HG03469 (cell line): Measurements from ENCODE around the gene DNAJC30.
"Not testable (repeated sequence)": the region's sequence is repeated elsewhere in the genome, so short reads cannot be mapped to it uniquely, and the experiment has no call there.

Source experiments
- ATAC-seq: cut with Tn5 transposase; IDR thresholded peaks from one replicate; pipeline ENCODE4 v1.9.1; 2021; ENCODE audit warnings: mild to moderate bottlenecking, moderate library complexity, moderate number of reproducible peaks; ENCODE audit not compliant: unreplicated experiment

Gene DNAJC30

DNA sequence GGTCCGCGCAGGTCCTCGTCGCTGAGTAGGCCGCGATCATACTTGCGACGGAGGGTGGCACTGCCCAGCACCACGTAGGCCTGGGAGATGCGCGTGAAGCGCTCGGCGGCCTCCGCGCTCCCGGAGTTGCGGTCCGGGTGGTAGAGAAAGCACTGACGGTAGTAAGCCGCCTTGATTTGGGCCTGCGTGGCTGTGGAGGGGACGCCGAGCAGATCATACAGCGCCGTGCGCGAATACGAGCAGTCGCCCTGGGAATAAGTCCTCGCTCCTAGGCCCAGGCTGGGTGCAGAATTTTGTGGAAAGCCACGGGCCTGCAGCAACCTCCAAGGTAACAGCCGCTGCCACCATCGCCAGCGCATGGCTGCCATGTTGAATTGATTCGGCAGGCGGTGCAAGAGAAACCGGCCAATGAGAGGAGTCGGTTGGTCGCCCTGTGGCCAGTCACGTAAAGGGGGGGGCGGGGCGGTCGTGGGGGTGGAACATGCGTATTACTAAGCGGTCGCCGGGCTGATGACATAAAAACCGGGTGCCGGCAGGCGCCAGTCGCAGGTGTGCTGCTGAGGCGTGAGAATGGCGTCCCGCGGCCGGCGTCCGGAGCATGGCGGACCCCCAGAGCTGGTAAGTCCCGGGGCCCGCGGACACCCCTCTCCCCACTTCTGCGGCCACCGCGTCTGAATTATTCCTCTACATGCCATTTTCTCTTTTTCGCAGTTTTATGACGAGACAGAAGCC, at the start of gene DNAJC30, which contains the start of gene BUD23:
Gene DNAJC30, minus strand, starts transcription at position 398 of the 732 bp plus-strand sequence. Its CDS starts 30 bp downstream, at position 368.
Gene BUD23, plus strand, starts transcription at position 542 of the 732 bp plus-strand sequence. Its CDS starts 29 bp downstream, at position 571.
- ATAC-seq = peak; percentile 74

DNA sequence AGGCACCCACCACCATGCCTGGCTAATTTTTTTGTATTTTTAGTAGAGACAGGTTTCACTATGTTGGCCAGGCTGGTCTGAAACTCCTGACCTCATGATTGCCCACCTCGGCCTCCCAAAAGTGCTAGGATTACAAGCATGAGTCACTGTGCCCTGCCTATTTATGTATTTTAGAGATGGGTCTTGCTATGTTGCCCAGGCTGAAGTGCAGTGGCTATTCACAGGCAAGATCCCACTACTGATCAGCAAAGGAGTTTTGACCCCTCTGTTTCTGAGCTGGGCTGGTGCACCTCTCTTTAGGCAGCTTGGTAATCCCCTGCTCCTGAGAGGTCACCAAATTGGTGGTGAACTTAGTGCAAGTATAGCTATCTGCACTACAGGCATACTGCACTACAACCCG, 49.1 kb upstream of the DNAJC30 start:
- no peak for ATAC-seq

- no peak for ATAC-seq
Measured at GRCh38 chr7:73730485-73730884, 47.2 kb upstream of the DNAJC30 start.

DNA sequence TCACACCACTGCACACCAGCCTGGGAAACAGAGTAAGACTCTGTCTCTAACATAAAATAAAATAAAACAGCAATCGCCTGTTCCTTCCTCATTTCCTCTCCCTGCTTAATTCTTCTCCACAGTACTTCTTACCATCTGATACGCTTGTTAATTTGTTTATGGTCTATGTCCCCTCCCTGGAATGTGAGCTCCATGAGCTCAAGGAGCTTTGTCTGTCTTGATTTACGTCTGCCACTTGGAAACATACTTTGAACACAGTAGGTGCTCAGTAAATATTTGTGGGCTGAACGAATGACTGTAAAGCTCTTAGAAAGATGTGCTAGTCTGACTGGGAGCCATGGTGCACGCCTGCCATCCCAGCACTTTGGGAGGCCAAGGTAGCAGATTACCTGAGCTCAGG, 45.3 kb upstream of the DNAJC30 start:
- no peak for ATAC-seq

DNA sequence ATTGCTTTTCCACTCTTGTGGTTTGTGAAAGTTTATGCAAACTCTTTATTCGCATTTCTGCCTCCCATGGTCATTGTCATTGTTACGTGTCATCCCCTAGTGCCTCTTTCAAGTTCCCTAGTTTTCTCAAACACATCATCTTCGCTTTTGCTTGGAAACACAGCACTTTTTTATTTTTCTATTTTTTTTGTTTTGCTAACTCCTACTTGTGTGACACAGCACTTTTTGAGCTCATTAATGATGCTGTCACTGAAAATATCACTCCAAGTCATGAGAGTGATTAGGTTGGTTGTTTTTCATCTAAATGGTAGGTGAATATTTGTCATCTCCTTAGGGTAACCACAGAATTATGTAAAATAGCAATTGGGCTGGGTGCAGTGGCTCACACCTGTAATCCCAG, 44.7 kb upstream of the DNAJC30 start:
- ATAC-seq = no peak

DNA sequence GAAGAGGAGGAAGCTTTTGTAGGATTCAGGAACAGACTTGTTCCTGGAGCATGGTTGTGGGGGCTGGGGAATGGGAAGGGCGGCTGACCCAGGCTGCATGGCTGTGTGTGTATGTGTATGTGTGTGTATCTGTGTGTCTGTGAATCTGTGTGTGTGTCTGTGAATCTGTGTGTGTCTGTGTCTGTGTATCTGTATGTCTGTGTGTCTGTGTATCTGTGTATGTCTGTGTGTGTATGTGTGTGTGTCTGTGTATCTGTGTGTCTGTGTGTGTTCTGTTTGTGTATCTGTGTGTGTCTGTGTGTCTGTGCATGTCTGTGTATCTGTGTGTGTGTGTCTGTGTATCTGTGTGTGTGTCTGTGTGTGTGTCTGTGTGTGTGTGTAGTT, 42.8 kb upstream of the DNAJC30 start:
- no peak for ATAC-seq

DNA sequence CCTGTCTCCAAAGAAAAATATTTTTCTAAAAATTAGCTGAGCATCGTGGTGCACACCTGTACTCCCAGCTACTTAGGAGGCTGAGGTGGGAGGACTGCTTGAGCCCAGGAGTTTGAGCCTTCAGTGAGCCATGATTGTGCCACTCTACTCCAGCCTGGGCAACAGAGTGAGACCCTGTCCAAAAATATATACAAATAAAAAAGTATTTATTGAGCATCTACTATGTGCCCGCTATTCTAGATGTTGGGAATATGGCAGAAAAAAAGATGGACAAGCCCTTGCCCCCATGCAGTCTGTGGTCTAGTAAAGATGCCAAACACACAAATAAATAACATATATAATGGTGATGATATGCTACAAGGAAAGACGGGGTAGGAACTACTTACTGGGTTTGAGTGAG, 40.6 kb upstream of the DNAJC30 start:
- no peak for ATAC-seq

DNA sequence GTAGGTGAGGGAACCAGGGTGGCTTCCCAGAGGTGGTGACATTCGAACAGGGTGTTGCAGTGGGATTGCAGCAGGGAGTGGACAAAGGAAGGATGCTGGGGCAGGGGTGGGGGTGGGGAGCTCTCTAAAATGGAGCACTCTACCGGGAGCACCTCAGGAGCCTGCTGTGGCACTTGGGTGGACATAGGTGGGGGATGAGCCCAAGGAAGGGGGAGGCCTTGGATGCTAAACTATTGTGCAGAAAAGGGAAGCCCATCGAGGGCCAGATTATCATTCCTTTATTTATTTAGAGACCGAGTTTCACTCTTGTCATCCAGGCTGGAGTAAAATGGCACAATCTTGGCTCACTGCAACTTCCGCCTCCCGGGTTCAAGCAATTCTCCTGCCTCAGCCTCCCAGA, 39.5 kb upstream of the DNAJC30 start:
- ATAC-seq = no peak

DNA sequence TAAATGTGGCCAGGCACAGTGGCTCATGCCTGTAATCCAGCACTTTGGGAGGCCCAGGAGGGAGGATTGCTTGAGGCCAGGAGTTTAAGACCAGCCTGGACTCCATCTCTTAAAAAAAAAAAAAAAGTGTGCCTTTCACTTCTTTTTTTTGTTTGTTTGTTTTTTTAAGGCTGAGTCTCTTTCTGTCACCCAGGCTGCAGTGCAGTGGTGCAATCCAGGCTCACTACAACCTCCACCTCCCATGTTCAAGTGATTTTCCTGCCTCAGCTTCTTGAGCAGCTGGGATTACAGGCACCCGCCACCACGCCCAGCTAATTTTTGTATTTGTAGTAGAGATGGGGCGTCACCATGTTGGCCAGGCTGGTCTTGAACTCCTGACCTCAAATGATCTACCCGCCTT, 38.9 kb upstream of the DNAJC30 start:
- not testable (repeated sequence) for ATAC-seq

- no peak for ATAC-seq
Measured at GRCh38 chr7:73721377-73721817, 38.1 kb upstream of the DNAJC30 start.

GRCh38 chr7:73720443-73720842, 37.2 kb upstream of the DNAJC30 start:
- ATAC-seq = not testable (repeated sequence)

- ATAC-seq = no peak
Measured at GRCh38 chr7:73719806-73720169, 36.5 kb upstream of the DNAJC30 start.

- ATAC-seq = no peak
Measured at GRCh38 chr7:73718905-73719805, 35.9 kb upstream of the DNAJC30 start, which contains the start of gene STX1A. Gene STX1A, minus strand, starts transcription at chr7:73719669. Its CDS starts 38 bp downstream, at chr7:73719631.

DNA sequence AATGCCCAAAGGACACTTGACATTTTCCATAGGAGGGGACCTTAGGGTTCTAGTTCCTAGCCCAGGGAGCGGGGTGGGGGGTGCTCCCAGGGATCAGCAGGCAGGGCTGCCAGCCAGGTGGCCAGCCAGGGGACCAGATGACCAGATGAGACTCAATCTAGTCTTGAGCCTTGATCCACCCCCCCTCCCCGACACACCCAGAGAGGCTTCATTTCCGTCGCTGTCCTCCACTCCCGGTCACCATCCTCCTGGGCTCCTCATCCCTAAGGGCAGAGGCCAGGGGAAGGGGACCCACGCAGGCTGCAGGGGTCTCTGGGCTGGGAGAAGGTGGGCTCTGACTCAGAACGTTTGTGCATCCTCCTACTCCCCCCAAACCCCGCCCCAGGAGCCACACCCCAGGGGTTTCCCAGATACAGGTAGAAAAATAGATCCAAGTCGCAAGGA, 35.2 kb upstream of the DNAJC30 start:
- no peak for ATAC-seq

DNA sequence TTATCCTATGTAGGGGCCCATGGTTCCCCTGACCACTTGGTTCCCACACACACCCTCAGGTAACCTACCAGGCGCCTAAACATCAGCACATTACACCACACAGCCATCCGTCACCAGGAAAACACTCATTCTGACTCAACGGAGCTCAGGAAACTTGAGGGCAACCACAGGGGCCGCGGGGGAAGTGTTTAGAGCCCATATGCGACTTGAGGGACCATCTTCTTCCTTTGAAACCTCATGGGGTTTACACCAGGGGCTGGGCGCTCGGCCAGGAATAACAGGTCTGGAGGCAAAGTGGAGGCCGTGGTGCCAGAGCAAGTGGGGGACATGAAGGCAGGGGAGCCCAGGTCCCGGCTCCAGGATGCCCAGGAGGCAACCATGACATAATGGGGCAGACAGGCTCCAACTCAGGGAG, 34.7 kb upstream of the DNAJC30 start:
- ATAC-seq = no peak

DNA sequence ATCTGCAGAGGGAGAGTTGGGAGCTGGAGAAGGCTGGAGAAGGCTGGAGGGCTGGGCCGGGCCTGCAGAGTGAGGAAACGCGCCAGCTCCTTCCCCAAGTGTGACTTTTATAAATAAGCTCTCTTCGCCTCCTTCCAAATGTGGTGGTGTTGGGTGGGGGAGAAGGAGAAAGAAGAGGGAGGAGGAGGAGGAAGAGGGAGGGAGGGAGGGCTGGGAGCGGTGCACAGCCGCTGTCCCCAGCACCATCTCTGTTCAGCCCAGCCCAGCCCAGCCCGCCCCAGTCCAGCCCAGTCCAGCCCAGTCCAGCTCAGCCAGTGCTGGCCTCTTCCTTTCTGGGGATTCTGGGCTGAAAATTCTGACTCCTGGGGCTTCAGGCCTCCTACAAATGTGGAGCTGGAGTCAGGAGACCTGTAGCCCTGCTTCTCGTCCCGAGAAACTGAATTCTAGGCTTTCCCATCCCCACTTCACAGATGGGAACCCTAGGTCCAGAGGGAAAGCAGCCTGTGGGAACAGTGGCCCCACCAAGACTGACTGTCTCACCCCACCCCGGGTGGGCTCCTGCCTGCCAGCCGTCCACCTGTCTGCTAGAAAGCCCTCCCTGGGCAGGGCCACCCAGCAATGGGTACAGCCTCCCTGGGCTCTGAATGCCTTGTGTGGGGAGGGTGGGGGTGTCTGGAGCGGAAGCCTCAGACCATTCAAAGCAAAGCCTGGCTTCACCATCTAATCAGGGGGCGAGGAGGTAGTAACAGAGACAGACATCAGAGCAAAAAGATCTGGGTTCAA, 34.0 kb upstream of the DNAJC30 start:
- ATAC-seq = no peak

- no peak for ATAC-seq
Measured at GRCh38 chr7:73716318-73716890, 33.2 kb upstream of the DNAJC30 start.

DNA sequence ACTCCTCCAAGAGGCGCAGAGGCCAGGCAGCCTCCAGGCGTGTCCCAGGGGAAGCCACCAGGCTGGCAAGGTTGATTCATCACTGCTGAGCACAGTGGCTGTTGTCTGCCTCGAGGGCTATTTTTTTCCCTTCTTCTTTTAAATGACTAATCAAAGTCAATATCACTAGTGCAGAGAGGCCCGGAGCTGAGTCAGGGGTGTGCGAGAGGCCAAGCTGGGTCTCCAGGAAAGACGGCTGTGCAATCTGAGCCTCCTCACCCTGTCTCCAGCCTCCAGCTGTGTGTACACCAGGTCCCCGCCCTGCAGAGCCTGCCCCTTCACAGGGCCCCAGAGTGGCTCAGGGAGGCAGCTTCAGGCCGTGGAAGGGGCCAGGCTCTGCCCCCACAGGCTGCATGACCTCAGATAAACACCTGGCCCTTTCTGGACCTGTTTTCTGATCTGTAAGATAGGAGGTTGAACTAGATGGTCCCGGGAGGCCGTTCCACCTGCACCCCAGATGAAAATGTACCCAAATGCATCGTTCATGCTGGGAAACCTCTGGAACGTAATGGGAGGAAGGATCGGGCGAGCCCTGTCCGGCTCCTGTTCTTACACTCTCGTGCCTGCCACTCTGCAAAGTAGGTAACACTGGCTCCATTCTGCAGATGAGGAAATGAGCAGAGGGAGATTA, 32.5 kb upstream of the DNAJC30 start:
- no peak for ATAC-seq

DNA sequence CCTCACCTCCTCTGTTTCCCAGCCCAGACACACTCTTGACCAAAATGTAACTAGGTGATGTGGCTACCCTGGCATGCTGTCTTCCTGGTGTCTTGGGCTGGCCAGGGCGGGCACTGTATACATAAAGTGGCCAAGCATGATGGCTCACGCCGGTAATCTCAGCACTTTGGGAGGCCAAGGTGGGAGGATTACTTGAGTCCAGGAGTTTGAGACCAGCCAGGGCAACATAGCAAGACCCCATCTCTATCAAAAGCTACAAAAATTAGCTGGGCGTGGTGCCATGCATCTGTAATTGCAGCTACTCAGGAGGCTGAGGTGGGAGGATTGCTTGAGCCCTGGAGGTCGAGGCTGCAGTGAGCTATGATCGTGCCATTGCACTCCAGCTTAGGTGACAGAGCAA, 30.1 kb upstream of the DNAJC30 start:
- not testable (repeated sequence) for ATAC-seq

DNA sequence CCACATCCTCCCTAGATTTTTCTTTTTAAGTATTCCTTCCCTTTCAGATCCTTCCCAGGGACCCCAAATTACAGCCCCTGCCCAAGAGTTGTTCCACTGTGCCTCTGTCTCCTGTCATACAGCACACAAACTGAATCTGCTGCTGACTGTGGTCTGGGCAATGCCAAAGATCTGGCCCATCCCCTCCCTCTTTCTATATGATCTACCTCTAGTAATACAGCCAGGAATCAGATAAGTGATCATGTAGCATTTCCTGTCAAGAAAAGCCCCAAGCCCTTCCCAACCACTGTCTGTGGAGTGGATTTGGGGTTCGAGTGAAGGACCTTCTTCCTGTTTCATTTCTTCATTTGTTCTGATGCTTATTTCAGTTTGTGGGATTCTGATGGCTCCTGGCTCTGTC, 29.5 kb upstream of the DNAJC30 start:
- ATAC-seq = no peak
